Suprapubic skin (tissue), 4 donors: ENCODE data around the gene SPRN. TPM values are rescaled to one million over a fixed set of nuclear protein-coding genes. Genes with fewer than 3 reads are reported as not detected.

ENCODE experiments used
- DNase-seq, 2 donors: peaks; one replicate each; pipeline ENCODE4 v3.0.0-alpha.2; 2019; ENCODE audit warnings: low spot score in 2 of 2
- H3K27ac ChIP-seq: fragments of 200-600 bp; sonication (generic); one replicate; pipeline ENCODE4 v1.5.1; 2019
- H3K27me3 ChIP-seq: fragments of 200-600 bp; sonication (generic); one replicate; pipeline ENCODE4 v1.5.1; 2019
- H3K36me3 ChIP-seq: fragments of 200-600 bp; sonication (generic); one replicate; pipeline ENCODE4 v1.5.1; 2019
- H3K4me1 ChIP-seq: fragments of 200-600 bp; sonication (generic); one replicate; pipeline ENCODE4 v1.5.1; 2019
- H3K4me3 ChIP-seq: fragments of 200-600 bp; sonication (generic); one replicate; pipeline ENCODE4 v1.5.1; 2019; ENCODE audit warnings: mild to moderate bottlenecking
- H3K9me3 ChIP-seq: fragments of 200-600 bp; sonication (generic); one replicate; pipeline ENCODE4 v1.5.1; 2019
- EP300 ChIP-seq: sonication (generic); formaldehyde crosslinking; IDR thresholded peaks from one replicate; pipeline ENCODE4 v1.6.1; 2017; ENCODE audit warnings: antibody characterized with exemption
- POLR2A ChIP-seq, 2 donors: fragments of 450-650 bp; IDR thresholded peaks; one replicate each; pipeline ENCODE4 v1.6.1; 2017; ENCODE audit warnings: antibody characterized with exemption in 2 of 2, mild to moderate bottlenecking in 2 of 2, moderate library complexity in 2 of 2
- POLR2AphosphoS5 ChIP-seq, 3 donors: sonication (generic); formaldehyde crosslinking; IDR thresholded peaks; one replicate each; pipeline ENCODE4 v1.6.1; 2017; ENCODE audit warnings: antibody characterized with exemption in 3 of 3
- WGBS: methylation state at CpG from one replicate; pipeline ENCODE4 v1.1.5; 2018; 5-methylcytosine and 5-hydroxymethylcytosine counted together
- total RNA-seq, 4 donors: library from RNA; depleted of rRNA; stranded (reverse); fragments of >200 nt; gene quantifications; one replicate each; pipeline ENCODE4 v1.1.0, GENCODE V29; 2016
- TF ChIP-seq, protein P1 (sequence below), 2 donors: fragments of 200-600 bp in 1 of 2; fragments of 450-650 bp in 1 of 2; sonication (generic) in 1 of 2; IDR thresholded peaks; one replicate each; pipeline ENCODE4 v1.5.1; 2016 to 2019; ENCODE audit warnings: antibody characterized with exemption in 2 of 2, mild to moderate bottlenecking in 1 of 2, moderate library complexity in 1 of 2

Gene SPRN
- total RNA-seq, 4 donors from 2014 or later = 0.23 to 0.56 TPM; not detected in 2

DNA sequence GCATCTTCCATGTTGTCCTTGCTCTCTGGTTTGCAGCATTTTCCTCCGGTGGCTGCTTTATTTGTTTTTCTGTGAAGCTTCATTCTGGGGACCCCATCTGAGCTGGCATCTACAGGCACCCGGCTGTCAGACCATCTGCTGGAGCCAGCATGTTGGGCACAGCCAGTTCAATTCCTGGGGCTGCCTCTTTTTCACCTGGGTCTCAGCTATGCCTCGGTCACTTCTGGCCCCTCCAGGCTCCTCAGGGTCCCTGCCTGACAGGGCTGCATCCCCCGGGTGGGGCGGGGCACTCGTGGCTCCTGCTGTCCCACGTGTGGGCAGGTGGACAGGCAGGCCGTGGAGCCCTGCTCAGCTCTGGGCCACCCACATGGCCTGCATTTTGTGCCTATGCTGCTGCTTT is 37.4 kb upstream of the SPRN start:
- TF ChIP-seq POLR2AphosphoS5 (IDR thresholded peaks at IDR 0.05) = no peak
- no peak for TF ChIP-seq POLR2A (IDR thresholded peaks at IDR 0.05)
- no peaks in the 10 kb centered on the region for H3K4me1 ChIP-seq
- no peak overlapping the region for H3K27ac ChIP-seq
- no peak for DNase-seq
- no peak overlapping the region for H3K4me3 ChIP-seq
- 82% methylated on average over 5 of the region's 8 CpGs for WGBS
- peaks cover 9% of the 10 kb centered on the region for H3K36me3 ChIP-seq
- H3K27me3 ChIP-seq = no peaks in the 10 kb centered on the region
- no peaks in the 10 kb centered on the region for H3K9me3 ChIP-seq

DNA sequence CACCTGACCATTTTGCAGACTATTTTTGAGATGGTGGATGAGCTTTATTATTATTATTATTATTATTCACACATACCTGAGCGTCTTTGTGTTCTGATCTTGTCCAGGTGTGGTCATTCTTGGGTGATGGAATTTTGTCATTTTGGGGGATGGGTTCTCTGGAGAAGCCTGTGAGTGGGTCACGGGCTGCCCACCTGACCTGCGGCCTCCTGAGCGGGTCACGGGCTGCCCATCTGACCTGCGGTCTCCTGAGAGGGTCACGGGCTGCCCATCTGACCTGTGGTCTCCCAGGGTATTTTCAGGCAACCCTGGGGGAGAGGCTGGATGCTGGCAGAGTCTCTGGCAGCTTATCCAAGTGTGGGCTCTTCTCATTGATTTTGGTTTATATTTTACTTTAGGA is 36.6 kb upstream of the SPRN start:
- WGBS = 88% methylated on average over 6 of the region's 7 CpGs
- Histone ChIP-seq H3K9me3 (no peaks in the 10 kb centered on the region), H3K27me3 (no peaks in the 10 kb centered on the region), H3K4me1 (no peaks in the 10 kb centered on the region), H3K27ac (no peak overlapping the region), H3K4me3 (no peak overlapping the region), H3K36me3 (peaks cover 9% of the 10 kb centered on the region)
- TF ChIP-seq, protein P1, sequence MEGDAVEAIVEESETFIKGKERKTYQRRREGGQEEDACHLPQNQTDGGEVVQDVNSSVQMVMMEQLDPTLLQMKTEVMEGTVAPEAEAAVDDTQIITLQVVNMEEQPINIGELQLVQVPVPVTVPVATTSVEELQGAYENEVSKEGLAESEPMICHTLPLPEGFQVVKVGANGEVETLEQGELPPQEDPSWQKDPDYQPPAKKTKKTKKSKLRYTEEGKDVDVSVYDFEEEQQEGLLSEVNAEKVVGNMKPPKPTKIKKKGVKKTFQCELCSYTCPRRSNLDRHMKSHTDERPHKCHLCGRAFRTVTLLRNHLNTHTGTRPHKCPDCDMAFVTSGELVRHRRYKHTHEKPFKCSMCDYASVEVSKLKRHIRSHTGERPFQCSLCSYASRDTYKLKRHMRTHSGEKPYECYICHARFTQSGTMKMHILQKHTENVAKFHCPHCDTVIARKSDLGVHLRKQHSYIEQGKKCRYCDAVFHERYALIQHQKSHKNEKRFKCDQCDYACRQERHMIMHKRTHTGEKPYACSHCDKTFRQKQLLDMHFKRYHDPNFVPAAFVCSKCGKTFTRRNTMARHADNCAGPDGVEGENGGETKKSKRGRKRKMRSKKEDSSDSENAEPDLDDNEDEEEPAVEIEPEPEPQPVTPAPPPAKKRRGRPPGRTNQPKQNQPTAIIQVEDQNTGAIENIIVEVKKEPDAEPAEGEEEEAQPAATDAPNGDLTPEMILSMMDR (IDR thresholded peaks at IDR 0.05) = no peak
- TF ChIP-seq POLR2AphosphoS5 (IDR thresholded peaks at IDR 0.05) (no peak), POLR2A (IDR thresholded peaks at IDR 0.05) (no peak), EP300 (no peak)
- no peak for DNase-seq

DNA sequence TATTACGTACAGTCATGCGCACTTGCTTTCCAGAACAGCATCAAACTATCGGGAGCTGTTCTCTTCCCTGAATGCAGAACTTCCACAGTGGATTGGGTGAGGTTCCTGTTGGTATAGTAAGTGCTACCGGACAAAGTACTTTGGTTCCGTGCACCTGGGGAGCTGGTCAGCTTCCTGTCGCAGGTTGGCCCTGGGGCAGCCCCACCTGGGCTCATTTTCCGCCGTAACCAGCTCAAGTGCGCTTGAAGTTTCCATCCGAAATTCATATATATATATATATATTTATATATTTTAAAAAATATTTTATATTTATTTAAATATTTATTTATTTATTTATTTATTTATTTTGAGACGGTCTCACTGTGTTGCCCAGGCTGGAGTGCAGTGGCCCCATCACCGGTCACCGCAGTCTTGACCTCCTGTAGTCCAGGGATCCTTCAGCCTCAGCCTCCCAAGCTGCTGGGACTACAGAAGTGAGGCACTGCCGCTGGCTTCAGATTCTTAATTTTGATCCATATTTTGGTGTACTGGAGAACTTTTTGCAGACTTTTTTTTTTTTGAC is 35.9 kb upstream of the SPRN start:
- no peak for DNase-seq
- 95% methylated on average over 14 of the region's 14 CpGs for WGBS
- H3K4me1 ChIP-seq = no peaks in the 10 kb centered on the region
- H3K27ac ChIP-seq = no peak overlapping the region
- no peaks in the 10 kb centered on the region for H3K27me3 ChIP-seq
- peaks cover 9% of the 10 kb centered on the region for H3K36me3 ChIP-seq
- H3K9me3 ChIP-seq = no peaks in the 10 kb centered on the region
- no peak for TF ChIP-seq POLR2A (IDR thresholded peaks at IDR 0.05)
- TF ChIP-seq POLR2AphosphoS5 (IDR thresholded peaks at IDR 0.05) = no peak
- TF ChIP-seq, protein P1 (IDR thresholded peaks at IDR 0.05) = no peak
- no peak for TF ChIP-seq EP300
- no peak overlapping the region for H3K4me3 ChIP-seq

DNA sequence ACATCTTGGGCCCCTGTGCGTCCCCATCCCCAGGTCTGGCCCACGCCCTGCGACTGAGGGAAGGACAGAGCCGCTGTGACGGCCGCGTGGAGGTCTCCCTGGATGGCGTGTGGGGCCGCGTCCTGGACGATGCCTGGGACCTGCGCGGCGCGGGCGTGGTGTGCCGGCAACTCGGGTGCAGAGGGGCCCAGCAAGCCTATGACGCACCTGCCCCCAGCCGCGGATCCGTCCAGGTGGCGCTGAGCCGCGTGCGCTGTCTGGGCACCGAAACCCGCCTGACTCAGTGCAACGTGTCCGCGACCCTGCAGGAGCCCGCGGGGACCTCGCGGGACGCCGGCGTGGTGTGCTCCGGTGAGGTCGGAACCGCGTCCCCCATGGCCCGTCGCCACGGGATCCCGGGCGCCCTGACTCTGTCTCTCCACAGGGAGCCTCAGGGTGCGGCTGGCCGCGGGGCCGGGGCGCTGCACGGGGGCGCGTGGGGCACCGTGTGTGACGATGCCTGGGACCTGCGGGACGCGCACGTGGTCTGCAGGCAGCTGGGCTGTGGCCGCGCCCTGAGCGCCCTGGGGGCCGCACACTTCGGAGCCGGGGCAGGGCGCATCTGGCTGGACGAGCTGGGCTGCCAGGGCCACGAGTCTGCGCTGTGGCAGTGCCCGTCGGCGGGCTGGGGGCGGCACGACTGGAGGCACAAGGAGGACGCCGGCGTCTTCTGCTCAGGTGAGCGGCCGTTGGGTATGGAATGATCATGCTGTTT is 35.2 kb upstream of the SPRN start:
- 48% methylated on average over 29 of the region's 81 CpGs for WGBS
- DNase-seq = no peak
- no peak overlapping the region for H3K27ac ChIP-seq
- peaks cover 9% of the 10 kb centered on the region for H3K36me3 ChIP-seq
- no peaks in the 10 kb centered on the region for H3K4me1 ChIP-seq
- no peaks in the 10 kb centered on the region for H3K27me3 ChIP-seq
- H3K4me3 ChIP-seq = no peak overlapping the region
- TF ChIP-seq POLR2A (IDR thresholded peaks at IDR 0.05) (no peak), POLR2AphosphoS5 (IDR thresholded peaks at IDR 0.05) (no peak), EP300 (no peak)
- TF ChIP-seq, protein P1 (IDR thresholded peaks at IDR 0.05) = no peak
- no peaks in the 10 kb centered on the region for H3K9me3 ChIP-seq

DNA sequence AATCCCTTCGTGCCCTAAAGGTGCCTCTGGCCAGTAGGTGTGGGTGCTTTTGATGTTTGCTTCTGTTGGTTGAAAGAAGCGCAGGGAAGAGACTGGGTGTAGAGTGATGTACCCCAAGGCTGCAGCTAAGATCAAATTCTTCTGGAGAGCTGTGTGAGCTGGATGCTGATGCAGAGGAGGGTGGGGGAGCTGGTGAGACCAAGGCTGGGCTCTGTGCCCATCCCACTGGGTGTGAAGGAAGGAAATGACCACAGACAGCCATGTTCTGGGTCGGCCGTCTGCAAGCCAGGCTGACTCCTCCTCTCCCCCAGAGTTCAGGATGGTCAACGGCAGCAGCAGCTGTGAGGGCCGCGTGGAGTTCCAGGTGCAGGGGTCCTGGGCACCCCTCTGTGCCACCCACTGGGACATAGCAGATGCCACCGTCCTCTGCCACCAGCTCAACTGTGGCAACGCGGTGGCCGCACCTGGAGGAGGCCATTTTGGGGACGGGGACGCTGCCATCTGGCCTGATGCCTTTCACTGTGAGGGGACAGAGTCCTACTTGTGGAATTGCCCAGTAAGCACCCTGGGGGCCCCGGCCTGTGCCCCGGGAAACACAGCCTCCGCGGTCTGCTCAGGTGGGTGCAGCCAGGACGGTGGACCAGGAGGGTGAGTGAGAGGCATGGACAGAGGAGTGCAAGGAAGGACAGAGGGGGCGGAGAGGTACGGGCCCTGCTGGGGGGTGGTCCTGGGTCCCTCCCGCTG is 34.5 kb upstream of the SPRN start:
- whole genome bisulfite sequencing = 91% methylated on average over 10 of the region's 21 CpGs
- Histone ChIP-seq H3K27ac (no peak overlapping the region), H3K4me1 (no peaks in the 10 kb centered on the region), H3K36me3 (peaks cover 9% of the 10 kb centered on the region), H3K9me3 (no peaks in the 10 kb centered on the region), H3K4me3 (no peak overlapping the region), H3K27me3 (no peaks in the 10 kb centered on the region)
- DNase-seq = peak in 1 of 2 donors; percentile 77
- TF ChIP-seq EP300 = no peak
- no peak for TF ChIP-seq POLR2AphosphoS5 (IDR thresholded peaks at IDR 0.05)
